K562 treated with DMSO at 1 percent for 48 hours (cell line): ENCODE data around the gene LAPTM5. TPM values are rescaled to one million over a fixed set of nuclear protein-coding genes. Genes with fewer than 3 reads are reported as not detected.

Experiments
- total RNA-seq: library from RNA; unstranded; fragments of 300-600 nt; gene quantifications from 2 replicates; pipeline ENCODE4 v1.2.3, GENCODE V29; 2022; ENCODE audit warnings: low replicate concordance; ENCODE audit errors: extremely low read depth

Gene LAPTM5
- not detected in 2 replicates for total RNA-seq

GRCh38 chr1:30757352-30758120, at the start of gene LAPTM5:
Gene LAPTM5, minus strand, starts transcription at chr1:30757774. Its CDS starts 29 bp downstream, at chr1:30757745.

GRCh38 chr1:30723331-30723755, 34.2 kb downstream of the LAPTM5 start, which contains the start of gene MATN1:
Gene MATN1, minus strand, starts transcription at chr1:30723585. Its CDS starts 34 bp downstream, at chr1:30723551.

Other genes starting within 250 kb of the LAPTM5 start
- not detected in 2 replicates for gene MATN1, start 34.2 kb downstream of the LAPTM5 start, total RNA-seq
- gene SDC3, start 151.0 kb upstream of the LAPTM5 start, total RNA-seq = 144 TPM in 1 of 2 replicates, not detected in the other